ENCODE results near the gene PARD6A.
A peak's percentile ranks its signal among the peaks of the same experiment; 100 is the strongest.

PARD6A gene

DNA sequence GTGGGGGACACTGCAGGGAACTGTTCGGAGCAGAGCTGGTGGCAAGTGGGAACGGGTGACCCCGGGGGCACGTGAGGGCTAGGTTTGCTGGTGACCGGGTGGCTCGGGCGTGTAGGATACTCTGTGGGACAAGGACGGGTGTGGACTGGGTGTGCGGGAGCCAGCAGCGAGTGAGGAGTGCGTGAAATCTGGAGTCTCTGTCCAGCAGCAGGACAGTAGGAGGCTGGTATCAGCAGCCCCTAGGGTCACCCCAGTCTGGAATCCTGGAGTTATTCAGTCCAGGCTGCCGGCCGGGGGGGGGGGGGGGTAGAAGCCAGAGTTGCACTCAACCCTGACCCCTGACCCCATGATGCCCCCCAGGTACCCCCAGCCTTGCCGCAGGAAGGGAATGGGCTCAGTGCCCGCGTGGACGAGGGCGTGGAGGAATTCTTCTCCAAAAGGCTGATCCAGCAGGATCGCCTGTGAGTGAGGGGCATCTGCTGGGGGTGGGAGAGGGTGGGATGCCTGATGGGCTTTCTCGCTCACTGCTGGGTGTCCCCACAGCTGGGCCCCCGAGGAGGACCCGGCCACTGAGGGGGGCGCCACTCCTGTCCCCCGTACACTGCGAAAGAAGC, 6.9 kb upstream of the PARD6A start:
- no peak for DNase-seq (ENCODE audit: low spot score)

DNA sequence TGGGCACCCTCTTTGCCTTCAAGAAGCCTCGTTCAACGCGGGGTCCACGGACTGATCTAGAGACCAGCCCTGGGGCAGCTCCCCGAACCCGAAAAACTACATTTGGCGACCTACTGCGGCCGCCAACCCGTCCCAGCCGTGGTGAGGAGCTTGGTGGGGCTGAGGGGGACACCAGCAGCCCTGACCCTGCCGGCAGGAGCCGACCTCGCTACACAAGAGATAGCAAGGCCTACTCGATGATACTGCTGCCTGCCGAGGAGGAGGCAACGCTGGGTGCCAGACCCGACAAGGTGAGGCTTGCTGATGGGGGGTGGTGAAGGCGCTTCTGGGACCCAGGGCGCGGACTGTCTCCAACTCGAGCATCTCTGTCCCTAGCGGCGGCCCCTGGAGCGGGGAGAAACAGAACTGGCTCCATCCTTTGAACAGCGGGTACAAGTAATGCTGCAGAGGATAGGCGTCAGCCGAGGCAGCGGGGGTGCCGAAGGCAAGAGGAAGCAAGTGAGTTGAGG, 6.3 kb upstream of the PARD6A start:
- DNase-seq (ENCODE audit: low spot score): no peak

DNA sequence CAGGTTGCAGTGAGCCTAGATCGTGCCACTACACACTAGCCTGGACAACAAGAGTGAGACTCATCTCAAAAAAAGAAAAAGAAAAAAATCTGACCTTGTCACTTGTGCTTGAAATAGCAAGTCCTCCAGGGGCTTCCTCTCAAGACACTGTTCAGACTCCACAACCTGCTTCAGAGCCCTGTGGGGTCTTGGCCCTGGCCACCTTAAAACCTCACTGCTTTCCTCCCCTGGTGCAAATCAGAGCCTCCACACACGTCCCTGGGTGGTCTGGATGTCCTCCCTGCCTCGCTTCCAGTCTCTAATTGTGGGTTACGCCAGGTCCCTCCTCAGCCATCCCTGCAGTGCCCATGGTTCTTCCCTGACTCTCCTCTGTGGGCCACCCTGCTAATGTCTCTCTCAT, 5.4 kb upstream of the PARD6A start:
- no peak for DNase-seq (ENCODE audit: low spot score)

DNA sequence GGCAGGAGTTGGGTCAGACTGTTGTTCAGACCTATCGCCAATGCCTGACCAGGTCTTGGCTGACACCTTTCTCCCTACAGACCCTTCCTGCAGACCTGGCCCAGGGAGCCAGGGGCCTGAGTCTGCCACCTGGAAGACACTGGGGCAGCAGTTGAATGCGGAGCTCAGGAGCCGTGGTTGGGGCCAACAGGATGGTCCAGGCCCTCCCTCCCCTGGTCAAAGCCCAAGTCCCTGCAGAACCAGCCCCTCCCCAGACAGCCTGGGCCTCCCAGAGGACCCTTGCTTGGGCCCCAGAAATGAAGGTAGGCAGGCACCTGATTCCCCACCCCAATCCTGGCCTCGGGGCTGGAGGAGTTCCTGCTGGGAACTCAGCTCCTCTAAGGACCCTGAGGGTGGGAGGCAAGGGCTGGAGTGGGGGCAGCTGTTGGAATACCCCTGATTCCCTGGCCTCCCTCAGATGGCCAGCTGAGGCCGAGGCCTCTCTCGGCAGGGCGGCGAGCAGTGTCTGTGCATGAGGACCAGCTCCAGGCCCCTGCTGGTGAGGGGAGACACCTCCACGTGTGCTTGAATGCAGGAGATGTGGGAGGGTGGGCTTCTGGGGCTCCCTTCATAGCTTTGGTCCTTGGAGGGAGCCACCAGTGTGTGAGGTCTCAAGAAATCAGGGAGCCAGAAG, 4.3 kb upstream of the PARD6A start:
- DNase-seq (ENCODE audit: low spot score): no peak

- DNase-seq (ENCODE audit: low spot score): no peak
These were observed 3.6 kb upstream of the PARD6A start for GRCh38 chr16:67657017-67657608.

DNA sequence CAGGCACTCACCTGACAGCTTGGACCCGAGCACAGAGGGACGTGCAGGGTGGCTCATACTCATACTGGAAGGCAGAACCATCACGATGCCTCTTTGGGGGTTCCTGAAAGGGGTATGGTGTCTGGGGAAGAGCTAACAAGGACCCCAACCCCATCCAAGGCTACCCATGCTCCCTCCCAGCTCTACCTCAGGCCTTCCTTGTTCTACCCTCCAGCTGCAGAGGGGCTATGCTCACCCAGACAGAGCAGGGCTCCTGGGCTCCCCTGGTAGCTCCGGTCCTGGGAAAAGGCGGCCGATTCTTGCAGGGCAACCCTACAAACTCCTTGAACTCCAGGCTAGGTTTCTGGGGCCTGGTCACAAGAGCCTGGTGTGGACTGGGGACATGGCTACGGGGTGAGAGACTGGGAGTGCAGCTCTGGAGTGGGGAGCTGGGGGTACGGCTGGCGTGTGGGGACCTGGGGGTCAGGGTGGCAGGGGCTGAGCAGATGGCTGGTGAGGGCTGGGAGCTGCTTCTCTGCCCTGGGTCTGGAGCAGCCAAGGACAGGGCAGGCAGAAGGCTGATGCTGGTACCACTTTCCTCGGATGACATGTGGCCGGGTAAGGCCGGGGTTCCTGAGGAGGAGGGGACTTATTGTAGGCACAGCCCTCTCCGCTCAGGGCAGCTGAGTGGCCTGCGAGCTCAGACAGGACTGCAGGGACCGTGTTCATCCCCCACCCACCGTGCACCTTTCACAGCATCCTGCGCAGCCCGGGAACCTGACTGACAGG, 2.8 kb upstream of the PARD6A start:
- DNase-seq (ENCODE audit: low spot score): no peak

GRCh38 chr16:67658849-67659674, 1.7 kb upstream of the PARD6A start:
- no peak for DNase-seq (ENCODE audit: low spot score)

GRCh38 chr16:67659675-67660563, 841 bp upstream of the PARD6A start, which contains the start of gene ACD:
Gene ACD, minus strand, starts transcription at chr16:67660260. Its CDS starts 40 bp downstream, at chr16:67660220.
- peak; percentile 96 for DNase-seq (ENCODE audit: low spot score)

GRCh38 chr16:67661101-67661761, 471 bp downstream of the PARD6A start:
- no peak for DNase-seq (ENCODE audit: low spot score)

DNA sequence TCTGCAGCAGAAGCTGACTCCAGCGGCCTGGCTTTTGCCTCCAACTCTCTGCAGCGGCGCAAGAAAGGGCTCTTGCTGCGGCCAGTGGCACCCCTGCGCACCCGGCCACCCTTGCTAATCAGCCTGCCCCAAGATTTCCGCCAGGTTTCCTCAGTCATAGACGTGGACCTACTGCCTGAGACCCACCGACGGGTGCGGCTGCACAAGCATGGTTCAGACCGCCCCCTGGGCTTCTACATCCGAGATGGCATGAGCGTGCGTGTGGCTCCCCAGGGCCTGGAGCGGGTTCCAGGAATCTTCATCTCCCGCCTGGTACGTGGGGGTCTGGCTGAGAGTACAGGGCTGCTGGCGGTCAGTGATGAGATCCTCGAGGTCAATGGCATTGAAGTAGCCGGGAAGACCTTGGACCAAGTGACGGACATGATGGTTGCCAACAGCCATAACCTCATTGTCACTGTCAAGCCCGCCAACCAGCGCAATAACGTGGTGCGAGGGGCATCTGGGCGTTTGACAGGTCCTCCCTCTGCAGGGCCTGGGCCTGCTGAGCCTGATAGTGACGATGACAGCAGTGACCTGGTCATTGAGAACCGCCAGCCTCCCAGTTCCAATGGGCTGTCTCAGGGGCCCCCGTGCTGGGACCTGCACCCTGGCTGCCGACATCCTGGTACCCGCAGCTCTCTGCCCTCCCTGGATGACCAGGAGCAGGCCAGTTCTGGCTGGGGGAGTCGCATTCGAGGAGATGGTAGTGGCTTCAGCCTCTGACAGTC, 1.3 kb downstream of the PARD6A start:
- no peak for DNase-seq (ENCODE audit: low spot score)

- DNase-seq (ENCODE audit: low spot score): no peak
These were observed 1.9 kb downstream of the PARD6A start for GRCh38 chr16:67662653-67663010.

- no peak for DNase-seq (ENCODE audit: low spot score)
These were observed 2.6 kb downstream of the PARD6A start for GRCh38 chr16:67663151-67663876.

DNA sequence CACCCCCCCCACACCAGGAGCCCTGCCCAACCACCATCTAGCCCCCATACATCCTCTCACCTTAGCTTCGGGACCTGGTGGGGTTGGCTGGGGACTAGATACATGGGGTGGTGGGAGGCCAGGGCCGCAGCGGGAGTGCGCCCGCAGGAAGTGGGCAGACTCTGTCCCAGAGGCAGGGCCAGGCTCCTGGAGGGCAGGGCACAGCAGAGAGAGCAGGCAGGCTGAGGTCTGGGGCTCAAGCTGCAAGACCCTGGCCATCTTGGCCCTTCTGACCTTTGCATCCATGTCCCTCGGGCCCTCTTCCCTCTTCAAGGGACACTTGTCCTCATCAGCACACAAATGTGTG, 3.1 kb downstream of the PARD6A start:
- no peak for DNase-seq (ENCODE audit: low spot score)

GRCh38 chr16:67664258-67664657, 3.5 kb downstream of the PARD6A start:
- DNase-seq (ENCODE audit: low spot score): no peak

GRCh38 chr16:67664871-67665270, 4.1 kb downstream of the PARD6A start:
- no peak for DNase-seq (ENCODE audit: low spot score)

- DNase-seq (ENCODE audit: low spot score): no peak
These were observed 4.8 kb downstream of the PARD6A start for GRCh38 chr16:67665598-67665997.

GRCh38 chr16:67666032-67666551, 5.3 kb downstream of the PARD6A start:
- DNase-seq (ENCODE audit: low spot score): no peak
